AG09309 (cell line): ENCODE measurements around the gene ATF4.

ENCODE experiments used
- DNase-seq: peaks from one replicate; pipeline ENCODE4 v3.0.0-alpha.2; 2010; ENCODE audit warnings: low read depth
- H3K4me3 ChIP-seq: 2 replicates; pipeline ENCODE4 v1.5.1; 2011; ENCODE audit warnings: mild to moderate bottlenecking, low read depth, low read length, moderate library complexity; ENCODE audit not compliant: control insufficient read depth
- CTCF ChIP-seq: IDR thresholded peaks from 2 replicates; pipeline ENCODE4 v1.5.1; 2011; ENCODE audit warnings: mild to moderate bottlenecking, low read depth, low read length, inconsistent platforms; ENCODE audit not compliant: insufficient read depth, control insufficient read depth; ENCODE audit errors: missing control alignments

ATF4 gene

GRCh38 chr22:39481054-39481453 is 39.3 kb upstream of the ATF4 start:
- no peak for DNase-seq
- TF ChIP-seq CTCF: no peak
- H3K4me3 ChIP-seq: no peak overlapping the region

- TF ChIP-seq CTCF: no peak
- H3K4me3 ChIP-seq: no peak overlapping the region
- no peak for DNase-seq
Observed at GRCh38 chr22:39481595-39481994, 38.8 kb upstream of the ATF4 start.

- H3K4me3 ChIP-seq: no peak overlapping the region
- no peak for DNase-seq
- no peak for TF ChIP-seq CTCF
Observed at GRCh38 chr22:39482768-39483167, 37.6 kb upstream of the ATF4 start.

- DNase-seq: no peak
Observed at GRCh38 chr22:39486951-39487825, 33.2 kb upstream of the ATF4 start.

GRCh38 chr22:39487826-39488520 is 32.4 kb upstream of the ATF4 start:
- H3K4me3 ChIP-seq: no peak overlapping the region
- no peak for TF ChIP-seq CTCF
- DNase-seq: no peak

More at GRCh38 chr22:39486951-39487825, 33.2 kb upstream of the ATF4 start:
- H3K4me3 ChIP-seq: no peak overlapping the region
- TF ChIP-seq CTCF: no peak

GRCh38 chr22:39488563-39489083 is 31.7 kb upstream of the ATF4 start:
- no peak for DNase-seq
- no peak overlapping the region for H3K4me3 ChIP-seq
- no peak for TF ChIP-seq CTCF
